ENCODE results near the gene ZNF423. TPM values are rescaled to one million over a fixed set of nuclear protein-coding genes. Genes with fewer than 3 reads are reported as not detected.

ZNF423 gene
- total RNA-seq, 4 donors from 2014 or later = 0.72 to 5.9 (median 1.1) TPM

GRCh38 chr16:49834531-49835151, 21.3 kb downstream of the ZNF423 start:
- no peaks in the 10 kb centered on the region for H3K36me3 ChIP-seq
- H3K27ac ChIP-seq = peak overlapping the region; percentile 75 to 95 (median 88)
- peaks cover 27 to 83% (median 61%) of the 10 kb centered on the region in 3 donors for H3K4me1 ChIP-seq
- peak overlapping the region in 1 of 4 donors; percentile 18 for H3K4me3 ChIP-seq
- no peak for DNase-seq
- peaks cover 0 to 28% (median 0%) of the 10 kb centered on the region in 4 donors for H3K27me3 ChIP-seq
- intact Hi-C loops (cut with DNase I) = no loop called here
- TF ChIP-seq CTCF (IDR thresholded peaks at IDR 0.05) (no peak), POLR2A (IDR thresholded peaks at IDR 0.05) (no peak)
- H3K9me3 ChIP-seq = no peaks in the 10 kb centered on the region
- 34 to 72% methylated on average over 3 to 8 of the region's 19 CpGs for WGBS, 2 donors

GRCh38 chr16:49833796-49834530, 21.9 kb downstream of the ZNF423 start:
- H3K36me3 ChIP-seq = no peaks in the 10 kb centered on the region
- no peak for DNase-seq
- no peaks in the 10 kb centered on the region for H3K9me3 ChIP-seq
- 10 to 46% methylated on average over 3 to 5 of the region's 13 CpGs for WGBS, 2 donors
- intact Hi-C loops (cut with DNase I) = no loop called here
- H3K27ac ChIP-seq = peak overlapping the region; percentile 75 to 95 (median 88)
- peaks cover 0 to 21% (median 0%) of the 10 kb centered on the region in 4 donors for H3K27me3 ChIP-seq
- H3K4me1 ChIP-seq = peaks cover 27 to 81% (median 57%) of the 10 kb centered on the region in 3 donors
- no peak for TF ChIP-seq CTCF (IDR thresholded peaks at IDR 0.05)
- no peak overlapping the region for H3K4me3 ChIP-seq

- DNase-seq = no peak
- TF ChIP-seq CTCF (IDR thresholded peaks at IDR 0.05) (no peak), POLR2A (IDR thresholded peaks at IDR 0.05) (no peak)
- Histone ChIP-seq H3K4me1 (peaks cover 20 to 81% (median 65%) of the 10 kb centered on the region in 3 donors), H3K9me3 (no peaks in the 10 kb centered on the region), H3K27ac (peak overlapping the region; percentile 75 to 95 (median 88)), H3K4me3 (peak overlapping the region in 1 of 4 donors; percentile 40), H3K36me3 (no peaks in the 10 kb centered on the region), H3K27me3 (peaks cover 0 to 12% (median 0%) of the 10 kb centered on the region in 4 donors)
- intact Hi-C loops (cut with DNase I) = no loop called here
- WGBS, 2 donors = 62 to 78% methylated on average over 8 to 11 of the region's 11 CpGs
Observed at GRCh38 chr16:49833085-49833484, 22.8 kb downstream of the ZNF423 start.

- 85 to 91% methylated on average over 4 to 7 of the region's 7 CpGs for WGBS, 2 donors
- no peak overlapping the region for H3K4me3 ChIP-seq
- no peaks in the 10 kb centered on the region for H3K36me3 ChIP-seq
- H3K4me1 ChIP-seq = peaks cover 22 to 81% (median 66%) of the 10 kb centered on the region in 3 donors
- TF ChIP-seq POLR2A (IDR thresholded peaks at IDR 0.05) (no peak), CTCF (IDR thresholded peaks at IDR 0.05) (no peak)
- intact Hi-C loops (cut with DNase I) = no loop called here
- no peak for DNase-seq
- H3K27ac ChIP-seq = peak overlapping the region; percentile 75 to 95 (median 88)
- no peaks in the 10 kb centered on the region for H3K9me3 ChIP-seq
- H3K27me3 ChIP-seq = peaks cover 0 to 3% (median 0%) of the 10 kb centered on the region in 4 donors
Observed at GRCh38 chr16:49832177-49832576, 23.7 kb downstream of the ZNF423 start.

- peaks cover 19 to 81% (median 53%) of the 10 kb centered on the region in 3 donors for H3K4me1 ChIP-seq
- intact Hi-C loops (cut with DNase I) = no loop called here
- no peaks in the 10 kb centered on the region for H3K27me3 ChIP-seq
- DNase-seq = no peak
- peak overlapping the region in 1 of 4 donors; percentile 87 for H3K27ac ChIP-seq
- no peaks in the 10 kb centered on the region for H3K36me3 ChIP-seq
- TF ChIP-seq POLR2A (IDR thresholded peaks at IDR 0.05) (no peak), CTCF (IDR thresholded peaks at IDR 0.05) (no peak)
- no peaks in the 10 kb centered on the region for H3K9me3 ChIP-seq
- WGBS, 2 donors = 80 to 88% methylated on average over 4 to 5 of the region's 5 CpGs
- no peak overlapping the region for H3K4me3 ChIP-seq
Observed at GRCh38 chr16:49830873-49831272, 25.0 kb downstream of the ZNF423 start.
